SK-N-SH (cell line): ENCODE data around the gene MSH2. TPM values are rescaled to one million over a fixed set of nuclear protein-coding genes. Genes with fewer than 3 reads are reported as not detected.

Source experiments
- CTCF ChIA-PET: fragments of 300-600, 350-600 bp; formaldehyde crosslinking; extraction: SDS; loops from one replicate; lab custom pipeline; 2021; lab: Yijun Ruan, JAX
- POLR2A ChIA-PET: fragments of 350-600 bp; sonication (Branson Sonifier 250); formaldehyde crosslinking; extraction: SDS; loops from one replicate; lab custom pipeline; 2020; ENCODE audit warnings: antibody characterized with exemption, inconsistent platforms; lab: Yijun Ruan, JAX
- DNase-seq: peaks from one replicate; pipeline ENCODE4 v3.0.0; 2012
- H2AFZ ChIP-seq: fragments of 200-600 bp; sonication (generic); 2 replicates; pipeline ENCODE4 v1.8.1; 2016; ENCODE audit warnings: antibody characterized with exemption, mild to moderate bottlenecking, low read depth
- H3F3A ChIP-seq: fragments of 200-600 bp; sonication (generic); replicated peaks from 2 replicates; pipeline ENCODE3; 2016; ENCODE audit warnings: antibody characterized with exemption, mild to moderate bottlenecking; ENCODE audit not compliant: insufficient read depth
- H3K27ac ChIP-seq, 2 experiments: fragments of 200-500 bp in 1 of 2; fragments of 200-600 bp in 1 of 2; sonication (Bioruptor generic) in 1 of 2; sonication (generic), shearing (Covaris generic) in 1 of 2; 2 replicates each; pipeline versions ENCODE4 v1.5.1 to v1.6.1; 2014 to 2016; ENCODE audit warnings: low read depth in 2 of 2, inconsistent platforms in 1 of 2, low read length in 1 of 2, mild to moderate bottlenecking in 1 of 2, mixed read lengths in 1 of 2
- H3K27me3 ChIP-seq: fragments of 200-600 bp; sonication (generic), shearing (Covaris generic); 2 replicates; pipeline ENCODE4 v1.6.1; 2016; ENCODE audit warnings: mixed run types; ENCODE audit not compliant: insufficient read depth
- H3K36me3 ChIP-seq, 2 experiments: fragments of 200-500 bp in 1 of 2; fragments of 200-600 bp in 1 of 2; sonication (Bioruptor generic) in 1 of 2; sonication (generic) in 1 of 2; replicated peaks in 1 of 2; 2 replicates each; pipeline versions ENCODE3 to v1.5.1; 2014 to 2016; ENCODE audit warnings: low read length in 1 of 2, mild to moderate bottlenecking in 1 of 2; ENCODE audit not compliant: insufficient read depth in 2 of 2, control insufficient read depth in 1 of 2
- H3K4me1 ChIP-seq, 2 experiments: fragments of 200-500 bp in 1 of 2; fragments of 200-600 bp in 1 of 2; sonication (Bioruptor generic) in 1 of 2; sonication (generic), shearing (Covaris generic) in 1 of 2; 2 replicates each; pipeline versions ENCODE4 v1.5.1 to v1.6.1; 2014 to 2016; ENCODE audit warnings: low read depth in 1 of 2, low read length in 1 of 2, mixed run types in 1 of 2; ENCODE audit not compliant: insufficient read depth in 2 of 2, control insufficient read depth in 1 of 2
- H3K4me2 ChIP-seq: fragments of 200-600 bp; sonication (generic), shearing (Covaris generic); 2 replicates; pipeline ENCODE4 v1.6.1; 2017; ENCODE audit warnings: mixed run types
- H3K4me3 ChIP-seq, 2 experiments: fragments of 200-500 bp in 1 of 2; fragments of 200-600 bp in 1 of 2; sonication (Bioruptor generic) in 1 of 2; sonication (generic), shearing (Covaris generic) in 1 of 2; 2 replicates each; pipeline versions ENCODE4 v1.5.1 to v1.8.1; 2014 to 2016; ENCODE audit warnings: low read depth in 2 of 2, inconsistent platforms in 1 of 2, low read length in 1 of 2, mild to moderate bottlenecking in 1 of 2, mixed read lengths in 1 of 2, moderate library complexity in 1 of 2
- H3K79me2 ChIP-seq: fragments of 200-600 bp; sonication (generic); 2 replicates; pipeline ENCODE4 v1.8.1; 2017; ENCODE audit warnings: mild to moderate bottlenecking; ENCODE audit not compliant: insufficient read depth
- H3K9ac ChIP-seq: fragments of 200-600 bp; sonication (generic); 2 replicates; pipeline ENCODE4 v1.6.1; 2017; ENCODE audit warnings: mixed run types
- H3K9me2 ChIP-seq: fragments of 200-600 bp; sonication (generic); 2 replicates; pipeline ENCODE4 v1.6.1; 2017; ENCODE audit warnings: mixed run types
- H3K9me3 ChIP-seq: fragments of 200-600 bp; sonication (generic); 2 replicates; pipeline ENCODE4 v1.6.1; 2017; ENCODE audit warnings: mixed run types, mild to moderate bottlenecking, moderate library complexity
- H4K20me1 ChIP-seq: fragments of 200-600 bp; sonication (generic); 2 replicates; pipeline ENCODE4 v1.6.1; 2017; ENCODE audit warnings: mild to moderate bottlenecking, mixed run types; ENCODE audit not compliant: insufficient read depth
- EZH2phosphoT487 ChIP-seq: fragments of 200-600 bp; sonication (generic); IDR thresholded peaks from 2 replicates; pipeline ENCODE4 v1.6.1; 2017; ENCODE audit warnings: low read depth, mixed run types, mild to moderate bottlenecking, antibody characterized with exemption, moderate library complexity, borderline replicate concordance
- FOSL2 ChIP-seq: IDR thresholded peaks from 2 replicates; pipeline ENCODE4 v1.4.0; 2012; ENCODE audit warnings: low read depth, mild to moderate bottlenecking, moderate library complexity, borderline replicate concordance
- FOXM1 ChIP-seq: IDR thresholded peaks from 2 replicates; pipeline ENCODE4 v1.4.0; 2012; ENCODE audit warnings: low read depth, mild to moderate bottlenecking
- JUND ChIP-seq: IDR thresholded peaks from 2 replicates; pipeline ENCODE4 v1.4.0; 2012
- MXI1 ChIP-seq: IDR thresholded peaks from 2 replicates; pipeline ENCODE4 v1.6.1; 2012; ENCODE audit warnings: mild to moderate bottlenecking, low read depth, low read length, improper control_type of control experiment
- RFX5 ChIP-seq: IDR thresholded peaks from 2 replicates; pipeline ENCODE4 v1.6.1; 2012; ENCODE audit warnings: mild to moderate bottlenecking, improper control_type of control experiment, low read length
- SIN3A ChIP-seq: IDR thresholded peaks from 2 replicates; pipeline ENCODE4 v1.6.1; 2012; ENCODE audit warnings: low read depth, mild to moderate bottlenecking, low read length, moderate library complexity, borderline replicate concordance
- SMC3 ChIP-seq: IDR thresholded peaks from 2 replicates; pipeline ENCODE4 v1.6.1; 2012; ENCODE audit warnings: low read depth, low read length, improper control_type of control experiment
- TAF1 ChIP-seq: IDR thresholded peaks from 2 replicates; pipeline ENCODE4 v1.6.1; 2012; ENCODE audit warnings: low read depth, mild to moderate bottlenecking, low read length, moderate library complexity, borderline replicate concordance
- YY1 ChIP-seq: IDR thresholded peaks from 2 replicates; pipeline ENCODE4 v1.4.0; 2012; ENCODE audit warnings: low read depth, mild to moderate bottlenecking
- WGBS: methylation state at CpG from one replicate; pipeline ENCODE4 v1.1.6; 2017; ENCODE audit warnings: low lambda C conversion rate; 5-methylcytosine and 5-hydroxymethylcytosine counted together
- polyA plus RNA-seq, 3 experiments: library from polyadenylated mRNA; depleted of rRNA; stranded (reverse); fragments of >200 nt; gene quantifications; 2 replicates each; pipeline ENCODE4 v1.2.3, GENCODE V29; 2012
- TF ChIP-seq, protein P1 (sequence below): fragments of 200-600 bp; sonication (generic); IDR thresholded peaks from 2 replicates; pipeline ENCODE4 v1.6.1; 2017; ENCODE audit warnings: antibody characterized with exemption, mild to moderate bottlenecking, moderate library complexity
- TF ChIP-seq, protein P2 (sequence below): IDR thresholded peaks from 2 replicates; pipeline ENCODE4; 2012

MSH2 gene
- polyA plus RNA-seq, 1 of the 3 experiments (the other 2 are of a cell fraction), result 13.7 TPM

DNA sequence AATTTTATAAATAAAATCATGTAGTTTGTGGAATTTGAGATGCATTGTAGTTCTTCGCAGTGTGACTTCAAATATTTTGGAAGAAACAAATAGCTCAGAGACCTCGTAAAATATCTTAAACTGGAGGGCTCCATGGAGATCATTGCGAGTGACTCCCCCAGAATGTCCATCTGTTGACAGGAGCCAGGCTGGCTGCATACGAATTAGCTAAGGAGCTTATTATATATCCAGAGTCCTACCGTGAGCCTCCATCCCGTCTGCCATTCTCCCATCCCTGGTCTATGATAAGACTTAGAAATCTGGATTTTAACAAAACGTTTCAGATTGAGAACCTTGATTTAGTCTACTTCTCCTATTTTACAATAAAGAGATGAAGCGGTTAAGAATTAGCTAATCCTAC, 80.2 kb downstream of the MSH2 start:
- H3K27ac ChIP-seq, result no peak overlapping the region
- H3K79me2 ChIP-seq, result no peaks in the 10 kb centered on the region
- CTCF ChIA-PET, result interaction anchor here (0.8 to 2.2 kb wide), 5 partner anchors 9 to 284 kb away, joined by 3 to 10 read pairs (median 6); no protein-coding TSS in a partner anchor
- no peaks in the 10 kb centered on the region for H3K9me2 ChIP-seq
- TF ChIP-seq MXI1 (no peak), EZH2phosphoT487 (no peak), FOXM1 (no peak), TAF1 (no peak), FOSL2 (no peak), JUND (no peak), SIN3A (no peak), SMC3 (no peak), RFX5 (no peak)
- TF ChIP-seq, protein P1, sequence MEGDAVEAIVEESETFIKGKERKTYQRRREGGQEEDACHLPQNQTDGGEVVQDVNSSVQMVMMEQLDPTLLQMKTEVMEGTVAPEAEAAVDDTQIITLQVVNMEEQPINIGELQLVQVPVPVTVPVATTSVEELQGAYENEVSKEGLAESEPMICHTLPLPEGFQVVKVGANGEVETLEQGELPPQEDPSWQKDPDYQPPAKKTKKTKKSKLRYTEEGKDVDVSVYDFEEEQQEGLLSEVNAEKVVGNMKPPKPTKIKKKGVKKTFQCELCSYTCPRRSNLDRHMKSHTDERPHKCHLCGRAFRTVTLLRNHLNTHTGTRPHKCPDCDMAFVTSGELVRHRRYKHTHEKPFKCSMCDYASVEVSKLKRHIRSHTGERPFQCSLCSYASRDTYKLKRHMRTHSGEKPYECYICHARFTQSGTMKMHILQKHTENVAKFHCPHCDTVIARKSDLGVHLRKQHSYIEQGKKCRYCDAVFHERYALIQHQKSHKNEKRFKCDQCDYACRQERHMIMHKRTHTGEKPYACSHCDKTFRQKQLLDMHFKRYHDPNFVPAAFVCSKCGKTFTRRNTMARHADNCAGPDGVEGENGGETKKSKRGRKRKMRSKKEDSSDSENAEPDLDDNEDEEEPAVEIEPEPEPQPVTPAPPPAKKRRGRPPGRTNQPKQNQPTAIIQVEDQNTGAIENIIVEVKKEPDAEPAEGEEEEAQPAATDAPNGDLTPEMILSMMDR, result no peak
- TF ChIP-seq, protein P2, sequence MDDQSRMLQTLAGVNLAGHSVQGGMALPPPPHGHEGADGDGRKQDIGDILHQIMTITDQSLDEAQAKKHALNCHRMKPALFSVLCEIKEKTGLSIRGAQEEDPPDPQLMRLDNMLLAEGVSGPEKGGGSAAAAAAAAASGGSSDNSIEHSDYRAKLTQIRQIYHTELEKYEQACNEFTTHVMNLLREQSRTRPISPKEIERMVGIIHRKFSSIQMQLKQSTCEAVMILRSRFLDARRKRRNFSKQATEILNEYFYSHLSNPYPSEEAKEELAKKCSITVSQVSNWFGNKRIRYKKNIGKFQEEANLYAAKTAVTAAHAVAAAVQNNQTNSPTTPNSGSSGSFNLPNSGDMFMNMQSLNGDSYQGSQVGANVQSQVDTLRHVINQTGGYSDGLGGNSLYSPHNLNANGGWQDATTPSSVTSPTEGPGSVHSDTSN, result no peak
- TF ChIP-seq, all 33 proteins: peak for 0
- WGBS, result 99% methylated on average over 8 of the region's 8 CpGs
- no peak overlapping the region for H2AFZ ChIP-seq
- POLR2A ChIA-PET, result no interaction called here
- no peaks in the 10 kb centered on the region for H3K27me3 ChIP-seq
- peaks cover 5% of the 10 kb centered on the region for H3F3A ChIP-seq
- H3K4me1 ChIP-seq, result no peaks in the 10 kb centered on the region
- no peak overlapping the region for H3K9ac ChIP-seq
- H4K20me1 ChIP-seq, result no peaks in the 10 kb centered on the region
- no peaks in the 10 kb centered on the region for H3K9me3 ChIP-seq
- H3K36me3 ChIP-seq, result peaks cover 23 to 44% of the 10 kb centered on the region in 2 experiments
- no peak overlapping the region for H3K4me2 ChIP-seq
- no peak for DNase-seq
- no peak overlapping the region for H3K4me3 ChIP-seq

DNA sequence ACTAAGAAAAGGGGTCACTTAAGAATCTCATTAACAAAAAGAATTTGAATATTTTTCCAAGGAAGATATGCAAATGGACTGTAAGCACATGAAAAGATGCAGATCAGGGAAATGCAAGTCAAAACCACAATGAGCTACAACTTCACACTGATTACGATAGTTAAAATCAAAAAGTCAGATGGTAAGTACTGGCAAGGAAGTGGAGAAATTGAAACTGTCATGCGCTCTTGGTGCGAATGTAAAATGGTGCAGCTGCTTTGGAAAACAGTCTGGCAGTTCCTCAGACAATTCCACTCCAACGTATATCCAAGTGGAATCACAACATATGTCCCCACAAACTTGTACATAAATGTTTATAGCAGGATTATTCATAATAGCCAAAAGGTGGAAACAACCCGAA, 81.4 kb downstream of the MSH2 start:
- H3K9ac ChIP-seq, result no peak overlapping the region
- ChIA-PET POLR2A (no interaction called here), CTCF (interaction anchor here (1.2 to 2.2 kb wide), 3 partner anchors 9 to 47 kb away, joined by 3 to 8 read pairs (median 3); no protein-coding TSS in a partner anchor)
- peaks cover 11% of the 10 kb centered on the region for H3F3A ChIP-seq
- H3K27ac ChIP-seq, result no peak overlapping the region
- WGBS, result 91% methylated on average over 5 of the region's 5 CpGs
- H3K79me2 ChIP-seq, result no peaks in the 10 kb centered on the region
- H3K4me3 ChIP-seq, result no peak overlapping the region
- H2AFZ ChIP-seq, result no peak overlapping the region
- H4K20me1 ChIP-seq, result no peaks in the 10 kb centered on the region
- H3K4me2 ChIP-seq, result no peak overlapping the region
- no peaks in the 10 kb centered on the region for H3K4me1 ChIP-seq
- TF ChIP-seq YY1, result no peak
- DNase-seq, result no peak
- no peaks in the 10 kb centered on the region for H3K9me3 ChIP-seq
- H3K36me3 ChIP-seq, result peaks cover 23 to 37% of the 10 kb centered on the region in 2 experiments
- no peaks in the 10 kb centered on the region for H3K9me2 ChIP-seq
- no peaks in the 10 kb centered on the region for H3K27me3 ChIP-seq
